ENCODE measurements around the gene GOLGA6C.
"Not testable (repeated sequence)": the region's sequence is repeated elsewhere in the genome, so short reads cannot be mapped to it uniquely, and the experiment has no call there.

GOLGA6C gene

GRCh38 chr15:75259873-75260272, 1.7 kb downstream of the GOLGA6C start:
- DNase-seq, result not testable (repeated sequence)

- not testable (repeated sequence) for DNase-seq
Observed at GRCh38 chr15:75273751-75274359, 15.7 kb downstream of the GOLGA6C start.

GRCh38 chr15:75274509-75275107, 16.5 kb downstream of the GOLGA6C start:
- peak; percentile 83 for DNase-seq

GRCh38 chr15:75275617-75276016, 17.5 kb downstream of the GOLGA6C start:
- DNase-seq, result not testable (repeated sequence)

- not testable (repeated sequence) for DNase-seq
Observed at GRCh38 chr15:75278497-75278896, 20.4 kb downstream of the GOLGA6C start.

- not testable (repeated sequence) for DNase-seq
Observed at GRCh38 chr15:75282572-75282971, 24.4 kb downstream of the GOLGA6C start, which contains the start of gene GOLGA6D. TSS of gene GOLGA6D (plus strand) at chr15:75282835. CDS start at chr15:75282876, 41 bp downstream.

GRCh38 chr15:75284152-75284551, 26.0 kb downstream of the GOLGA6C start:
- DNase-seq, result not testable (repeated sequence)

GRCh38 chr15:75293660-75294059, 35.5 kb downstream of the GOLGA6C start:
- DNase-seq, result not testable (repeated sequence)

GRCh38 chr15:75298541-75299310, 40.6 kb downstream of the GOLGA6C start:
- DNase-seq, result not testable (repeated sequence)

- peak; percentile 69 for DNase-seq
Observed at GRCh38 chr15:75299311-75299688, 41.2 kb downstream of the GOLGA6C start.

- not testable (repeated sequence) for DNase-seq
Observed at GRCh38 chr15:75300026-75300425, 41.9 kb downstream of the GOLGA6C start.

- DNase-seq, result no peak
Observed at GRCh38 chr15:75302318-75302717, 44.2 kb downstream of the GOLGA6C start.

- DNase-seq, result not testable (repeated sequence)
Observed at GRCh38 chr15:75302753-75303152, 44.6 kb downstream of the GOLGA6C start.

- DNase-seq, result no peak
Observed at GRCh38 chr15:75306188-75306587, 48.1 kb downstream of the GOLGA6C start.

- DNase-seq, result peak; percentile 24
Observed at GRCh38 chr15:75307778-75308390, 49.8 kb downstream of the GOLGA6C start.

- DNase-seq, result no peak
Observed at GRCh38 chr15:75309711-75310110, 51.6 kb downstream of the GOLGA6C start.

GRCh38 chr15:75312548-75312947, 54.4 kb downstream of the GOLGA6C start:
- peak; percentile 43 for DNase-seq

- no peak for DNase-seq
Observed at GRCh38 chr15:75313116-75313845, 55.1 kb downstream of the GOLGA6C start.

GRCh38 chr15:75314552-75315290, 56.6 kb downstream of the GOLGA6C start:
- DNase-seq, result no peak

GRCh38 chr15:75319231-75319897, 61.2 kb downstream of the GOLGA6C start:
- not testable (repeated sequence) for DNase-seq

Measured in activated CD4-positive, alpha-beta T cell treated with anti-CD3 and anti-CD28 coated beads, Interleukin-2, Interleukin-6, amounts not matched to agents 100 ng/mL and 50 ng/mL, durations not matched to agents 16 hours and 8 hours (primary cell).